ENCODE measurements around the gene MEGF6.

- TF ChIP-seq CTCF (IDR thresholded peaks at IDR 0.05) (no peak), POLR2A (IDR thresholded peaks at IDR 0.05) (no peak), POLR2AphosphoS5 (IDR thresholded peaks at IDR 0.05) (no peak)
These were observed 142.0 kb downstream of the MEGF6 start for GRCh38 chr1:3469104-3469848.
